Measurements from ENCODE around the gene SDF2L1. TPM values are rescaled to one million over a fixed set of nuclear protein-coding genes. Genes with fewer than 3 reads are reported as not detected.

SDF2L1 gene
- polyA plus RNA-seq, 4 donors = 12.8 to 25.2 (median 22.0) TPM

DNA sequence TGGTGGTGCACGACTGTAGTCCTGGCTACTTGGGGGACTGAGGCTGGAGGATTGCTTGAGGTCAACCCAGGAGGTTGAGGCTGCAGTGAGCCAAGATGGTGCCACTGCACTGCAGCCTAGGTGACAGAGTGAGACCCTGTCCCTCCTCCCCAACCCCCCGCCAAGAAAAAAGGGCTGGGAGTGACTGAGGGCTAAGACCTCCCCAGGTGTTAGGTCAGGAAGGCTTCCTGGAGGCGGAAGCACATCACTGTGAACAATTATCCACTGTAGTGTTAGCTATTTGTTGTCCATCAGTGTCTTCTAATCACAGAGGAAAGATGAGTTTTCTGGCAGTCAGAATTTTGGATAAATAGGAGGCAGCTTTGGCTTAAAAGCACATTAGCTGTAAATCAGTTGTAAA lies 21.1 kb upstream of the SDF2L1 start:
- no peak for DNase-seq (ENCODE audit: low read depth in 4 of 4, low spot score in 2 of 4)

DNA sequence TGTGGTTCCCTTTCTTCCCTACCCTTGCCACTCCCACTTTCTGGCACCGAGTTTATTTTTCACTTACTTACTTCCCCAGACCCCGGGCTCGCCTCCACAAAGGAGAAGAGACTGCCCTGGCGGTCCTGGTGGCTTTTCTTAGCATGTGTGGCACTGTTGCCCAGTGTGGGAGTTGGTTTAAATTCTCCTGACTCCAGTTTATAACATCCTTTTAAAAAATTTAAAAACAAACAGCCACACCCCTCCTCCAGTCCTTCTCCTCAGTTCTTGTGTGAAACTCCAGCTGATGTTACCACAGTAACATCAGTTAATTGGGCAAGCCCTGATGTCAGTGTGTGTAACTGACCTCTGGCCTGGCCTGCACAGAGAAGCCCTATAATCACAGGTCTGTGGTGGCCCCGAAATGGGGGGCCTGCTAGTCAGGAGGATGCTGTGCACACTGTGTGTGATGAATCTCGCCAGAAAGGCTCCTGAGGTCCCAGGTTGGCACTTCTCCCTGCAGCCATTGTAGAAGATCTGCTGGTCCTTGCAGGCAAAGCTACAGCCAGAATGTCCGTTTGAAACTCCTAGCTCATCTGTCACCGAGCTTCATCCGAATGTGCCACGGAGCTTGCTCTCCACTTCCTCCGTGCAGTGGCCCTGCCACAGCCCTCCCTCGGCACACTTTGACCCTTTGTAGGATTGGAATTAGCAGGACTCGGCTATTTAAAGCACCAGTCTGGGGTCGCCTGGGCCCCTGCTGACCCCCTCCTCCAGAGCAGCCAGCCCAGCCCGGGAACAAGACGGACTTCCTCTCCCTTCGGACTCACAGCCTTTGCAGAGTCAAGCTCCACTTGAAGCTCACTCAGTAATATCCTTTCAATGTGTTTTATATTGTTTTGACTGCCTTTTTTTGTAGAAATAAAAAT lies 19.8 kb upstream of the SDF2L1 start:
- DNase-seq (ENCODE audit: low read depth in 4 of 4, low spot score in 2 of 4) = no peak

DNA sequence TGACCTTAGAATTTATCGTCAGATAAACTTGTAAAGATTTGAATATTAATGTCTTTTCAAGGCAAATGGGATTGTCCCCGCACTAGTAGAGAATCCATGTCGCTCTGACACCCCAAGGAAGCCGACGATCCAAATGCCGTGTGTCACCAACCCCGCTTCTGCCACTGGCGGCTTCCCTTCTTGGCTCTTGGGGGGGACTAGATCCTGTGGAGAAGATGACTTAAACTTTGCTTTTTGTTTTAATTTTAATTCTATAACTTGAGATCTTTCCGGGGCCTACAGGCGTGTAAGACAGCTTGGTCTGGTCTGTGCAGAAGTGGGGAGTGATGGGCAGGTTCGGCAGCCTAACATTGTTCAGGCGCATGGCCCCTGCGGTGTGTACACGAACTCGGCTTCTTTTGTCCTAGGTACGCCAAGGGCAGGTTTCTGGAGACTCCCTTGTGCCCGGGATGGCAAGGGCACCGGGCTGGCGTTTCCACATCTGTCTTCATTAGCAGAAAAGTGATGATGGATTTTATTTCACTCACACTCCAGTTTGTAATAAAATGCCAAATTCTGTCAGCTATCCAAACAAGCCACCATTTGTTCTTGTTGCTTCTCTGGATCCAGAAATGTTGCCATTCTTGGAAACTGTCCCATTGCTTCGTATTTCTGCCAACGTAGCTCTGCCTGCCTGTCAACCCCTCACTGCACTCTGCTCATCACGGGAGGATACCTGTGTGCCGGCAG lies 19.0 kb upstream of the SDF2L1 start:
- no peak for DNase-seq (ENCODE audit: low read depth in 4 of 4, low spot score in 2 of 4)

DNA sequence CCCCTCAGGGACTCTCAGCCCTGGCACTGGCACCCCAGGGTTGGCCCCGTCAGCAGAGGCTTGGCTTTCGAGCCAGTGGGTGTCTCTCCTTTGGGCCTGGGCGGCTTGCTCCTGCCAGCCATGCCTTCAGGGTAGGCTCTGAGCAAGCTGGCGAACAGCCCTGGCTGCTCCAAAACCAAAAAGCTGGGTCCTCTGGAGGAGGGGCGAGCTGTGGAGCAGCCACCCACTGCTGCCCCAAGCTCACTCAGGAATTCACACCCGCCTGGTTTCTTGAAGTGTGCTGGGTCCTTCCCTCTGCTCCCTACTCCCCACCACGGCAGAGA lies 18.5 kb upstream of the SDF2L1 start:
- no peak for DNase-seq (ENCODE audit: low read depth in 4 of 4, low spot score in 2 of 4)

DNA sequence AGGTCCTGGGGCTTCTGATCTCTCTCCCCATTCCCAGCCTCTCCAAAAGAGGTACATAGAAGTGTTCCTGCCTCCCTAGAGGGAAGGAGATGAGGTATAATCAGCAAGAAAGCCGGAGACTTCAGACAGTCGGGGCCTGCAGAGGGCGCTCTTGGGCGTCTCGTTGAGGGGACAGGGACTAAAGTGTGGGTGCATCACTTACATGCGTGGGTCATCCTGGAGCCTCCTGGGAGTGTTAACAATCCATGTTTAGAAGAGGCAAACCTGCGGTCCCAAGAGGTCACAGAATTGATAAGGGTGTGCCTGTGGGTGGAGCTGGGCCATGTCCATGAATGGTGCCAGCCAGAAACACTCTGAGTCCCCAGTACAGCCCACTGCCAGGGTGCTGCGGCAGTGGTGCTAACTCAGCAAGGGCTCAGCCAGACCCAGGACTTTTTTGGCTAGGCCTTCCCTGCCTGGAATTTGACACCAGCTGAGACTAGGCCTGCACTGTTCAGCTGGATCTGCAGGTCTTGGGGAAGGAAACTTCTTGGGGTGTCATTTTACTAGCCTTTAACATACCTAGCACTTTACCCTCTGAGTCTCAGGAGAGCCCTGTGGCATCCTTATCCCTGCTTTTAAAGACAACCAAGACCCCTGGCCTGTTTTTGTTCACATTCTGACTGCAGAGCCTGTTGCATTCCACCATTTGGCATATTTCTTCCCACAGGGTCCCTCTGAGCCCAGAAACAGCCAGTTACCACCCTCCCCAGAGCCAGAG lies 17.8 kb upstream of the SDF2L1 start:
- DNase-seq (ENCODE audit: low read depth in 4 of 4, low spot score in 2 of 4) = no peak

DNA sequence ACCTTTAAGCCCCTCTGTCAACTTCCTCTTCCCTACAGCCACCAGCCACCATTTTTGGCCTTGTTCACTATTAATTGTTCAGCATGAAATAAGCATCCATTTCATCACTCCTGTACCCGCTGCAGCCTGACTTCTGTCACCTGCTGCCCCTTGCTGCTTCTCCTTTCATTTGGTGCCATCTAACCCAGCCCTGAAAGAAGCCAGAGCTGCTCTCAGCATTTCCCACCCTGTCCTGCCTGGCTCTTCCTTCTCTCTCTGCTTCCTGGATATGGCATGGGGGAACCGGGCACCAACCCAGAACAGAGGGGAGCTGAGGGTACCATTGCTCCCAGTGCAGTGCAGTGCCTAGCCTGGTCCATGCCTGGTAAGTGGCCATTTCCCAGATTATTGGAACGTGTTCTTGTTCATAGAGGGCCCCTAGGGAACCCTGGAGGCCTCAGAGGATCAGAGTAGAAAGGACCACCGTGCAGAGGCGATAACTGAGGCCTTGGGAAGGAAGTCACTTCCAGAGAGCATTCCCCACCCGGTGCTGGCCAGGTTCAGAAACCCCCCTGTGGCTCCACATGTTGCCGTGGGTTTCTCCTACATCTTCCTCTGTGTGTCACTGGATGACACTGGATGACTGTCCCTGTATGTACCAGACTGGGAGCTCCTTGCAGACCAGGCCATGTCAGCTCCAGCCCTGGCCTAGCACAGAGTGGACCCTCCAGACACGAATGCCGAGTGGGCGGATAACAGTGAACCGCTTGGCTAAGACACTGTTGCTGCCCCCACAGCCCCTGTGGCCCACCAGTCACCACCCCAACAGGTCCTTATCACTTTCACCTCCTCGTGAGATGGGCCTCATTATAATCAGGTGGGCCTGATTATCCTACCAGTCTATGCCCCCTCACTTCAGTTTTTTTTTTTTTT lies 17.0 kb upstream of the SDF2L1 start:
- no peak for DNase-seq (ENCODE audit: low read depth in 4 of 4, low spot score in 2 of 4)

DNA sequence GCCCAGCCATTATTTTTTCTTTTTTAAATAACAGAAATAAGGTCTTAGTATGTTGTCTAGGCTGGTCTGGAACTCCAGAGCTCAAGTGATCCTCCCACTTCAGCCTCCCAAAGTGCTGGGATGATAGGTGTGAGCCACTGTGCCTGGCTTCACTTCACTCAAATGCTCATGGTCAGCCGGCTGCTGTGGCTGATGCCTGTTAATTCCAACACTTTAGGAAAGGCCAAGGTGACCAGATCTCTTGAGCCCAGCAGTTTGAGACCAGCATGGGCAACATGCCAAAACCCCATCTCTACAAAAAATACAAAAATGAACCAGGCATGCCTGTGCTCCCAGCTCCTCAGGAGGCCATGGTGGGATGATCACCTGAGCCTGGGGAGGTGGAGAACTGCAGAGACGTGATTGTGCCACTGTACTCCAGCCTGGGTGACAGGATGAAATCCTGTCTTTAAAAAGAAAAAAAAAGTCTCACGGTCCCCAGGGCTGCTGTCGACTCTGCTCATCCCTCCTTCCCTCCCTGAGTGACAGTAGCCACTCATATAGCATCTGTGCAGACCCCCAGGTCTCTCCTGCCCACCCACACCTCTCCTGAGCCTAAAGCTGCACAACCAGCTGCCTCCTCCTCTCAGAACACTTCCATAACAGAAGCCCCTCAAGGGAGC lies 15.9 kb upstream of the SDF2L1 start:
- no peak for DNase-seq (ENCODE audit: low read depth in 4 of 4, low spot score in 2 of 4)

DNA sequence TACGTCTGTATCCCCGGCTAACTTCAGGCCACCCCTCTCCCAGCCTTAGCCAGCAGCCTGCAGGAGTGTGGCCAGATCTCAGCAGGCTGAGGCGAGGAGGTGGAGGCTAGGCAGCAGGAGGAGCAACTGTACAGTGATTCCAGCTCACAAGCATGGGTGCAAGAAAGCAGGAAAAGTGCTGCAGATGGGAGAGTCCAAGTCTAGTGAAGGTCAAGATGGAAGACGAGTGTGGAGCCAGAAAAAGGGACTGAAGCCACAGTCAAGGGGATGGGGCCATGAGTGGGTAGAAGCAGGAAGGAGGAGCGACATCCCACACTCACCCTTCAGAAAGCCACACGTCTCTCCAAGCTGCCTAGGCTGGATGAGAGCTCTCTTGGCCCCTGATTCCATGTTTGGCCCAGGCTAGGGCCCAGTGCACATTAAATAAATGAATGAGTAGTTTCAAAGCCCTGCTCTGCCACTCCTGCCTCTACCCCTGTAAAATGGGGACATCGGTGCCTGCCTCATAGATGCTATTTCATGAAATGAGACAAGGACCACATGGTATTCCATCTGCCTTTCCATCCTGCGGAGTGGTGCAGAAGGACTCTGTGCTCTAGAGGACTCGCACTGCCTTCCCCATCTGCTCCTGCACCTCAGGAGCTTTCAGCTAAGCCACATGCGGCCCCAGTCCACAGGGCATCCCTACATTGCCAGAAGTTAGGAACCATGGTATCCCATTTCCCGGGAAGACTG lies 15.2 kb upstream of the SDF2L1 start:
- DNase-seq (ENCODE audit: low read depth in 4 of 4, low spot score in 2 of 4) = no peak

DNA sequence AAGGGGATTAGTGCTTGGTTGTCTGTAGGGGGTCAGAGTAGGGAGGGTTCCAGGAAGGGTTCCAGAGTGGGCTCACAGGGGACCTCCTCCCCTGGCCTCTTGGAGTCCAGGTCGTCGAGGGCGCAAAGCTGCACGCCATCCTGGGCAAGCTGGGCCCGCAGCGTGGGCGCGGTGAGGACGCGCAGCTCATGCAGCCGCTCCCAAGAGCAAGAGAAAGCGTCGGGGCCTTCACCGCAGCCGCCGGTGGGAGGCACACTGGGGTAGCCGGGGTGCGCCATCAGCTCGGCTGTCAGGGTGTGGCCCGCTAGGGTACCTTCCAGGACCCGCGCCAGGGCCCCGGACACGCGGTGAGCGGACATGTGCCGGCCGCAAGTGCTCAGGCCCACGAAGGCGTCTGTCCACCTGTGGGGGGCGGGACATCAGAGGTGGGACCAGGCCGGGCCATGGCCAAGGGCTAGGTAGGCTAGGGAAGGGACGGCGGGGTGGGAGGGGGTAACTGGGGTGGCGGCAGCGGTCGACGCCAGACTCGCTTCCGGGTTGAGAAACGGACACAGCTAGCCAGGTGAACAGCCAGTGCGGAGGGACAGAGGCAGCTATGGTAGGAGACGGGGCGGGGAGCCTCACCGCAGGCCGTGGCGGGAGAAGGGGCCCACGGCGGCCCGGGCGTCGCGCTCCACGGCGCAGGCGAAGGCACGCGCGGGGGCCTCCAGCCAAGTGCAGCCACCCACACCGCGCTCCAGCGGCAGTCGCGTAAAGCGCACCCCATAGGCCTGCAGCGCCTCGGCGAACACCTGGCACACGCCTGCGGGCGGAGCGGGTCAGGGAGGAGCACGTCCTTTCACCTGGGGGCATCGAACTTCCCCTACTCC lies 13.5 kb upstream of the SDF2L1 start:
- DNase-seq (ENCODE audit: low read depth in 4 of 4, low spot score in 2 of 4) = no peak

DNA sequence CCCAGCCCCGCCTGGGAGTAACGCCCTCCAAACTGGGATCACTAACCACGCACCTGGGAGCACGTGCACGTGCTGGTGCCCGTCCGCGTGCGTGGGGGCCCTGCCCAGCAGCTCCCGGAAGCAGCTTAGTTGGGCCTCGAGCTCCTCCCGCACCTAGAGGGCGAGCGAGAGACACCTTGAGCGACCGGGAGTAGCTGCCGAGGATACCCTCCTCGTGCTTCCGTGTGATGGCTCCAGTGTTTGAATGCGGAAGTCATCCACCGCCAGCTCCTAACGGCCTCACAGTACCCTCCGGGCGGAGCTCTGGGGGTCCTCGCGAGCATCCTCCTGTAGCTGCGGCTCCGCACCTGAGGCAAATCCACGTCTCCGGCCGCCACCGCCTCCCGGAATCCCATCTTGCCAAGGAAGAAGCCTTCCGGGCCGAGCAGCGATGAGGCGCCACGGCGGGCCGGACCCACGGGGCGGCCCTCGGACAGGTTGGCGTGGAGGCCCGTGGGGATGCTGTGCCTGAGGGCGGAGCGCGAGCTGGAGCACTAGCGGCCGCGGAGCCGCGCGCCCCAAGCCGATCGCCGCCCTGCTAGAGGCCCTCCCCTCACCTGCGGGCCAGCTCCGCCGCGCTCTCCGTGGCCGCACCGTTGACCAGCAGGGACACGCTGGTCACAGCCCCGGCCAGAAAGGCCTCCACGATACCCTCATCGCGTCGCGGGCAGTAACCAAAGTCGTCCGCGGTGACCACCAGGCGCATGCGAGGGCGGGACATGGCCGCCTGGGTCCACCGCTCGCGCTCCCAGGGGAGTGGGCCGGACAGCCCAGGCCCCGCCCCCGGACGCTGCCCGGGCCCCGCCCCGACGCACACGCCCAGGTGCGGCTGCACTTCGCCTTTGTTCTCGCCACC lies 12.6 kb upstream of the SDF2L1 start, which contains the start of gene YDJC:
Gene YDJC, minus strand, starts transcription at position 768 of the 895 bp plus-strand sequence. Its CDS starts 8 bp downstream, at position 760.
- DNase-seq (ENCODE audit: low read depth in 4 of 4, low spot score in 2 of 4) = peak in 2 of 4 donors; percentile 65 to 78

DNA sequence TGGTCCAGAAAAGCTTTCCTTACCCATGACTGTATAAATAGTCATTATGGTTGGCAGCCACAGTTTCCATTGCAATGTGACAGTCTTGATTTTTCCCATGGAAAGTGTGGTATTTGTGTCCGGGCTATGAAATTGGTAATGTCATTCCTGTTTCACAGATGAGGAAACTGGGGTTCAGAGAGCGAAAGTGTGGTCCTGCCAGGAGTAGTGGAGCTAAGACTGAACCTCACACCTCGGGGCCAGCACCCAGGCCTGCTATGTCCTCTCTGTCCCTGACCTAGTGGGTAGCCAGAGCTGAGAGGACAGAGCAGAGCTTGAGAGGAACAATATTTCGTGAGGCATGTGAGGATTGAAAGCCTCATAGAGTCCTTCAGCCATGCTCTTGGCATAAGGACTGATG lies 11.1 kb upstream of the SDF2L1 start:
- DNase-seq (ENCODE audit: low read depth in 4 of 4, low spot score in 2 of 4) = no peak

DNA sequence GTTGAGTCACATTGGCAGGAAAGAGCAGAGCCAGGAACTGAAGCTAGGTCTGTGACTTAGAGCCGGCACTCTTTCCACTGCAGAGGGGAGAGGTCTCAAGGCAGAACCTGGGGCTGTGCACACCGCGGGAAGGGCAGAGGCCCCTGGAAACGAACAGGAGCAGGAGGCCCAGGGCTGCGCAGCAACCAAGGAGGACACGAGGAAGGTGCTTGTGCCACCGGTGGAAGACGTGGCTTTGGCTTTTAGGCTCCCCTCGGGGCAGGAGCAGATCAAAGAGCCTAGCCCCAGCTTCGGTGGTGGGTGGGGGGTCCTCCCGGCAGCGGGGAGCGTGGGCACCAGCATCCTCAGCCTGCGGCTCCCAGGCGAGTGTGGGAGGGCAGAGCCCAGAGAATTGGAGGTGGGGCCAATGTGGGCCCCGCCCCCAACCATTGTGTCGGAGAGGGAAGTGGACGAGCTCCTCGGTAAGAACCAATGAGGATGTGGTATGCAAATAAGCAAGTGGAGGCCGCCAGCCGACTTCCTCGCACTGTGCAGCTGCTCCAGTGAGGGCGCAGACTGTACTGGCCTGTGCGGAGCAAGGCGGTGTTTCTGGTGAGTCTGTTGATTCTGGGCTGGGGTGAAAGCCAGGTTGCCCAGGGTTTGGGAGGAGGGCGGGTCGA lies 9.7 kb upstream of the SDF2L1 start, which contains the start of gene CCDC116:
Gene CCDC116, plus strand, starts transcription at position 524 of the 659 bp plus-strand sequence. CDS start 422 bp downstream, outside the sequence.
- no peak for DNase-seq (ENCODE audit: low read depth in 4 of 4, low spot score in 2 of 4)

DNA sequence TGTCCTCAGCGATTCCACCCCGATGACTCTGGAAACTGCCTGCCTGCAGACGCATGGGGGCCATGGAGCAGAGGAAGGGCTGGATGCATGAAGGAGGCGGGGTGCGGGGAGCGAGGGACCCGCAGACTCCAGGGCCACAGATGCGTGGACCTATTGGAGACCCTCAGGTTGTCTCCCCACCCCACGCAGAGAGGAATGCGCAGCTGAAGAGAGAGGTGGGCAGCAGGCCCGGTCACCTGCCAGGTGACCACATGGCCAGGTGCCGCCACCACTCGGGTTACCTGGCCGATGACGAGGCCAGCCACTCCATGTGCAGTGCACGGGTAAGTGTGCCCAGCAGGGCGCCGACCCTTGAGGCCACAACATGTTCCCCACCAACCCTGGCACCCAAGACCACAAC lies 9.2 kb upstream of the SDF2L1 start:
- no peak for DNase-seq (ENCODE audit: low read depth in 4 of 4, low spot score in 2 of 4)

DNA sequence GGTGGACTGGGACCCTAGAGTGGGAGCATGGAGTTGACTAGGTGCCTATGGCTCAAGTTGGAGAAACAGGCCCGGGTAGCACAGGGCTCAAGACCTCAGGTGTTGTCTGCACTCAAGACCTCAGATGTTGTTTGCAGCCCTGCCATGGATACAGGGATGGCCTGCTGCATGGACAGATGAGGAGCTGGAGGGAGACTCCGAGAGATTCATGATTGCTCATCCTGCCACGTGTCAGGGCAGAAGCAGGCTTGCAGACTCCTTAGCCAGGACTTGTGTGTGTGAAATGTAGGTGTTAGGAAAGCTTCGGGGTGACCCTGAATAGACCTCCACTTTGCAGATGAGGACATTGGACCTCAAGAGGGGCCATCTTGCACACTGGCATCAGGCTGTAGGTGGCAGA lies 8.6 kb upstream of the SDF2L1 start:
- DNase-seq (ENCODE audit: low read depth in 4 of 4, low spot score in 2 of 4) = no peak

DNA sequence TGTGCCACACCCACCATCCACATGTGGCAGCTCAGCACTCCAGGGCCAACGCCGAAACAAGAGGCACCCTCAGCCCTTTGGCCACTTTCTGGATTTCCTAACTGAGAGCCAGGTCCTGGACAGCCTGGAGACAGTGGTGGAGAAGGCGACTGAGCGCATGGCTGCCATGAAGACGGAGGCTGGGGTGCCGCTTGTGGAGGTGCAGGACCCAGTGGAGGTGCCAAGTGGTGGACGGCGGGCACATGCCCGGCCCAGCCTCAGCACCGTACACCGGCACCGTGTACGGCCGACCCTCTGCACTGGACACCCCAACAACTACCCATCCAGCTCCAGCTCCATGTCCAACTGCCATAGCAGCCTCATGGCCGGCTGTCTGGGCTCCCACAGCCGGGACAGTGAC lies 8.0 kb upstream of the SDF2L1 start:
- no peak for DNase-seq (ENCODE audit: low read depth in 4 of 4, low spot score in 2 of 4)

DNA sequence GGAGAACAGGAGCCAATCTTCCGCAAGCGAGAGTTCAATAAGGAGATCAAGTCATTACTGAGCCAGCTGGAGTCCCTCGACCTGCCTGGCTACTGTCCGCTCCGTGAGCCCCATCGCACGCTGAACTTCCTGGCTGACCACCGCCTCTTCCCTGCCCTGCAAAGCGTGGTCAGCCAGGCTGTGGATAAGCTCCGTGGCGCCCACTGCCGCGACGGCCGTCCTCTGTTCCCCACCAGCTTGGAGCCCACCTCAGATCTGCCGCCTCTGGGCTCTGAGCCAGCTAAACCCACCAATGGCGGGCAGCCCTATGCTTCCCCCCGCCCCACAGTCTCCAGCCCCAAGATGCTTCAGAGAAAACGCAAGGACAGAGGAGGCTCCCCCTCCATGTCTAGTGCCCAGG lies 7.3 kb upstream of the SDF2L1 start:
- DNase-seq (ENCODE audit: low read depth in 4 of 4, low spot score in 2 of 4) = no peak
